Measurements from ENCODE around the gene CAMK1D.

GRCh38 chr10:12396567-12396966 is 47.2 kb downstream of the CAMK1D start:
- TF ChIP-seq CTCF (conservative IDR thresholded peaks at IDR 0.05) (no peak), EZH2 (IDR thresholded peaks at IDR 0.05; ENCODE audit: low read depth) (no peak)

Data from PC-9 (cell line).